GM23248 (cell line): Measurements from ENCODE around the gene NKG7. TPM values are rescaled to one million over a fixed set of nuclear protein-coding genes. Genes with fewer than 3 reads are reported as not detected.

Experiments used
- DNase-seq: peaks from one replicate; pipeline ENCODE4 v3.0.0-alpha.2; 2015
- H2AFZ ChIP-seq: fragments of 200-600 bp; sonication (generic); 2 replicates; pipeline ENCODE4 v1.6.1; 2016; ENCODE audit warnings: antibody characterized with exemption
- H3F3A ChIP-seq: fragments of 200-600 bp; sonication (generic); 2 replicates; pipeline ENCODE4 v1.6.1; 2016; ENCODE audit warnings: mild to moderate bottlenecking, antibody characterized with exemption, mixed run types; ENCODE audit not compliant: insufficient read depth
- H3K27ac ChIP-seq: fragments of 200-600 bp; sonication (generic); 2 replicates; pipeline ENCODE4 v1.5.1; 2016; ENCODE audit warnings: mild to moderate bottlenecking
- H3K27me3 ChIP-seq: fragments of 200-600 bp; sonication (generic); replicated peaks from 2 replicates; pipeline ENCODE4 v1.6.1; 2016; ENCODE audit warnings: mild to moderate bottlenecking; ENCODE audit not compliant: insufficient read depth
- H3K36me3 ChIP-seq: fragments of 200-600 bp; sonication (generic); 2 replicates; pipeline ENCODE4 v1.6.1; 2016; ENCODE audit warnings: low read depth, mild to moderate bottlenecking
- H3K4me1 ChIP-seq: fragments of 200-600 bp; sonication (generic); 2 replicates; pipeline ENCODE4 v1.6.1; 2016; ENCODE audit warnings: mild to moderate bottlenecking; ENCODE audit not compliant: insufficient read depth
- H3K4me2 ChIP-seq: fragments of 200-600 bp; sonication (generic); one replicate; pipeline ENCODE4 v1.6.1; 2016; ENCODE audit warnings: mild to moderate bottlenecking; ENCODE audit not compliant: unreplicated experiment
- H3K4me3 ChIP-seq: fragments of 200-600 bp; sonication (generic); 2 replicates; pipeline ENCODE4 v1.5.1; 2016; ENCODE audit warnings: mild to moderate bottlenecking
- H3K79me2 ChIP-seq: fragments of 200-600 bp; sonication (generic); 2 replicates; pipeline ENCODE4 v1.6.1; 2016; ENCODE audit warnings: mild to moderate bottlenecking; ENCODE audit not compliant: insufficient read depth
- H3K9ac ChIP-seq: fragments of 200-600 bp; sonication (generic); 2 replicates; pipeline ENCODE4 v1.6.1; 2016; ENCODE audit warnings: mild to moderate bottlenecking
- H3K9me2 ChIP-seq: fragments of 200-600 bp; sonication (generic); 2 replicates; pipeline ENCODE4 v1.6.1; 2016; ENCODE audit warnings: mixed run types, mild to moderate bottlenecking, moderate library complexity; ENCODE audit not compliant: insufficient read depth
- H3K9me3 ChIP-seq: fragments of 200-600 bp; sonication (generic); one replicate; pipeline ENCODE4 v1.6.1; 2017; ENCODE audit warnings: low read depth
- H4K20me1 ChIP-seq: fragments of 200-600 bp; sonication (generic); 2 replicates; pipeline ENCODE4 v1.6.0; 2016; ENCODE audit not compliant: insufficient read depth
- EZH2 ChIP-seq: fragments of 200-600 bp; sonication (generic); IDR thresholded peaks from 2 replicates; pipeline ENCODE4 v1.6.1; 2018; ENCODE audit warnings: antibody characterized with exemption, mild to moderate bottlenecking; ENCODE audit not compliant: insufficient read depth, poor library complexity, severe bottlenecking
- EZH2phosphoT487 ChIP-seq: fragments of 200-600 bp; sonication (generic); IDR thresholded peaks from 2 replicates; pipeline ENCODE4 v1.6.1; 2018; ENCODE audit warnings: antibody characterized with exemption, moderate library complexity, mild to moderate bottlenecking, low read depth; ENCODE audit not compliant: insufficient read depth
- WGBS, 2 experiments: methylation state at CpG; one replicate each; pipeline ENCODE4 v1.1.6; 2015 to 2017; ENCODE audit warnings: low lambda C conversion rate in 2 of 2, low coverage in 1 of 2; ENCODE audit errors: missing lambda C conversion rate in 2 of 2; 5-methylcytosine and 5-hydroxymethylcytosine counted together
- in situ Hi-C: fragments of 300-500 bp; cut with MboI; formaldehyde crosslinking; loops from 2 replicates; pipeline ENCODE4 v1.15.0; 2020
- polyA plus RNA-seq: library from polyadenylated mRNA; unstranded; fragments of >200 nt; fragmentation: Nextera tagmentation; extraction: Ambion mirVana; gene quantifications from 2 replicates; pipeline ENCODE4 v1.2.1, GENCODE V29; 2016
- total RNA-seq: library from RNA; depleted of rRNA; stranded (reverse); fragments of >200 nt; shearing (Covaris generic); gene quantifications from 2 replicates; pipeline ENCODE4 v1.2.3, GENCODE V29; 2014; rRNA removed

Gene NKG7
- total and polyA plus RNA-seq, 2 experiments from 2014 or later, result not detected

DNA sequence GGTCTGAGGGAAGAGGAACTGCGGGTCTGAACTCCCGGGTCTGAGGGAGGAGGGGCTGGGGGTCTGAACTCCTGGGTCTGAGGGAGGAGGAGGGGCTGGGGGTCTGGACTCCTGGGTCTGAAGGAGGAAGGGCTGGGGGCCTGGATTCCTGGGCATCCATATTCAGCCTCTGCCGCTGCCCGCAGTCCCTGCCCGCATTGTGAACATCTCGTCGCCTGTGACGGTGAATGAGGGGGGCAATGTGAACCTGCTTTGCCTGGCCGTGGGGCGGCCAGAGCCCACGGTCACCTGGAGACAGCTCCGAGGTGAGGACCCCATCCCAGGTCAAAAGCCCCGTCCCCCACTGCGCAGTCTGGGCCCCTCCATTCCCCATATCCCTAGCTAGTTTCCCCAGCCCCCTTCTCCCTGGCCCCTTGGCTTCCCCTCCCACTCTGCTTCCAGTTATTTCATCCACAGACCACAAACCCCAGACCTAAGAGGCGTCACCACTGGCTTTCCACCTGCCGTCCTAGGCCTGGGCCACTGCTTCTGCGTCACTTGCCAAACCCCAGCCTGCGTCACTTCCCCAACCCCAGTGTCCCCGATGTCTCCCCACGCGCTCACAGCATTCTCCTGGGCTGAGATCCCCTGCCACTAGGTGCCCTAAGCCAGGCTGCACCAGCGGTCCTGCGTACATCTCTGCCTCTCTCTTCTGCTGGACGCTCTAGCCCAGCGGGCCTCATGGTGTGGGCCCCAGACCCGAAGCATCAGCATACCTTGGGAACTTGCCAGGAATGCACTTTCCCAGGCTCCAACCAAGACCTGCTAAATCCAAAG, 47.1 kb downstream of the NKG7 start:
- Histone ChIP-seq H3K27me3 (peaks cover 14% of the 10 kb centered on the region), H3K9me3 (no peaks in the 10 kb centered on the region), H3K4me1 (peaks cover 4% of the 10 kb centered on the region), H2AFZ (no peak overlapping the region), H3K79me2 (no peaks in the 10 kb centered on the region), H3K9me2 (no peaks in the 10 kb centered on the region), H3F3A (no peaks in the 10 kb centered on the region), H3K4me2 (no peak overlapping the region), H3K4me3 (no peak overlapping the region), H3K36me3 (no peaks in the 10 kb centered on the region), H3K27ac (no peak overlapping the region), H3K9ac (no peak overlapping the region), H4K20me1 (no peaks in the 10 kb centered on the region)
- TF ChIP-seq EZH2phosphoT487 (no peak), EZH2 (no peak)
- in situ Hi-C loops, result no loop called here
- 65 to 70% methylated on average over 19 to 25 of the region's 26 CpGs for WGBS, 2 experiments
- DNase-seq, result no peak

DNA sequence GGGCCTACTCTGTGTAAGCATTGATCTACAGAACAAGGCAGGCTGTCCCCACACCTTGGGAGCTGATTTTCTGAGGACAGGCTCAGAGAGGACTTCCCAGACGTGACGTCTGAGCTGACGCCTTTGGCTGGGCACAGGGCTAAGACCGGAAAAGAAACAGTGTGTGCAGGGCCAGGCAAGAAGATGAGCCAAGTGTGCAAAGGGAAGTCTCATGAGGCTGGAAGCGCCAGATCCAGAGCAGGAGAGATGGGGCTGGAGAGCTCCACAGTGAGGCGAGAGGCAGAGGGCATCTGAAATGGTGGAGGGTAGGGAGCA, 48.3 kb downstream of the NKG7 start:
- no peaks in the 10 kb centered on the region for H3K36me3 ChIP-seq
- no peak overlapping the region for H3K27ac ChIP-seq
- no peaks in the 10 kb centered on the region for H3K9me2 ChIP-seq
- whole genome bisulfite sequencing, 2 experiments, result 57 to 64% methylated on average over 6 of the region's 6 CpGs
- no peaks in the 10 kb centered on the region for H3K79me2 ChIP-seq
- in situ Hi-C loops, result no loop called here
- H3K9me3 ChIP-seq, result no peaks in the 10 kb centered on the region
- DNase-seq, result no peak
- TF ChIP-seq EZH2phosphoT487 (no peak), EZH2 (no peak)
- peaks cover 4% of the 10 kb centered on the region for H3K4me1 ChIP-seq
- H3K4me2 ChIP-seq, result no peak overlapping the region
- no peaks in the 10 kb centered on the region for H4K20me1 ChIP-seq
- no peaks in the 10 kb centered on the region for H3F3A ChIP-seq
- H3K4me3 ChIP-seq, result no peak overlapping the region
- peaks cover 14% of the 10 kb centered on the region for H3K27me3 ChIP-seq
- H3K9ac ChIP-seq, result no peak overlapping the region
- no peak overlapping the region for H2AFZ ChIP-seq

DNA sequence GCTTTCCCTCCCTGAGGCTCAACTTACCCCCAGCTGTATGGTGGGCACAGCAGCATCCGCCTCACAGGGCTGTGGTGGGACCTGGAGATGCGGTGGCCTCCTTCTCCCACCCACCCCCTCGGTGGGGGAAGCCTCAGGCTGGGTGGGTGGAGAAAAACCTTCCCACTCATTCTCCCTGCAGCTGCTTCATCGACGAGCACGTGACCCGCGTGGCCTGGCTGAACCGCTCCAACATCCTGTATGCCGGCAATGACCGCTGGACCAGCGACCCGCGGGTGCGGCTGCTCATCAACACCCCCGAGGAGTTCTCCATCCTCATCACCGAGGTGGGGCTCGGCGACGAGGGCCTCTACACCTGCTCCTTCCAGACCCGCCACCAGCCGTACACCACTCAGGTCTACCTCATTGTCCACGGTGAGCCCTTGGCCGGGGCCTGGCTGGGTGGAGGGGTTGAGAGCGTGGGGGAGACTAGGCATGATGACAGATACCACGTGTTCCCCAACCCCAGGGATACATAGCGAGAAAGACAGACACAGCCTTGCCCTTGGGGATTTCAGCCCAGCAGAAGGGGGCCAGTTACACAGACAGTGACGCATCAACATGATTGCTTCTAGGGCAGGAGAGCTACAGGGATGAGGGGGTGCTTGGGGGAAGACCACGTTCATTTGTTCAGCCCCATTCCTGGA, 48.8 kb downstream of the NKG7 start:
- Histone ChIP-seq H3F3A (no peaks in the 10 kb centered on the region), H3K36me3 (no peaks in the 10 kb centered on the region), H3K9ac (no peak overlapping the region), H3K27me3 (peaks cover 14% of the 10 kb centered on the region), H3K9me2 (no peaks in the 10 kb centered on the region), H3K4me2 (no peak overlapping the region), H2AFZ (no peak overlapping the region), H3K4me1 (peaks cover 4% of the 10 kb centered on the region), H3K9me3 (no peaks in the 10 kb centered on the region), H3K27ac (no peak overlapping the region), H3K79me2 (no peaks in the 10 kb centered on the region), H4K20me1 (no peaks in the 10 kb centered on the region), H3K4me3 (no peak overlapping the region)
- in situ Hi-C loops, result no loop called here
- DNase-seq, result no peak
- 66 to 69% methylated on average over 27 to 29 of the region's 29 CpGs for WGBS, 2 experiments
- TF ChIP-seq EZH2phosphoT487 (no peak), EZH2 (no peak)

DNA sequence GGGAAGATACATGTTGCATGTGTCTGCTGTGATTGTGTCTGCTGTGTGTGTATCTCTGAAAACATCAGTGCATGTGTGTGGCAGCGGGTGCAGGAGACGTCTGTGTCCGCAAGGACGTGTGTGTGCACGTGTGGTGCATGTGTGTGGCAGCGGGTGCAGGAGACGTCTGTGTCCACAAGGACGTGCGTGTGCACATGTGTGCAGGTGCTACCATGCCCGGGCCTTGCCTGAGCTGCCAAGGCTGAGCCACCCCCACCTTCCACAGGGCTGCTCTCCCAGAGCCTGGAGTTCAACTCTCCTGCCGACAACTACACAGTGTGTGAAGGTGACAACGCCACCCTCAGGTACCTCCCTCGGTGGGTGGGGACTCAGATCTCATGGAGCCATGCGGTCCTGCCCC, 50.7 kb downstream of the NKG7 start:
- Histone ChIP-seq H3K9me2 (no peaks in the 10 kb centered on the region), H3K27me3 (peaks cover under 1% of the 10 kb centered on the region; the same call in 1 of the 2 replicates), H3K79me2 (no peaks in the 10 kb centered on the region), H3K27ac (no peak overlapping the region), H3K9me3 (no peaks in the 10 kb centered on the region), H3K36me3 (no peaks in the 10 kb centered on the region), H2AFZ (no peak overlapping the region), H3K4me3 (no peak overlapping the region), H3F3A (no peaks in the 10 kb centered on the region), H3K4me2 (no peak overlapping the region), H4K20me1 (no peaks in the 10 kb centered on the region), H3K9ac (no peak overlapping the region), H3K4me1 (no peaks in the 10 kb centered on the region)
- WGBS, 2 experiments, result 47 to 48% methylated on average over 14 of the region's 14 CpGs
- in situ Hi-C loops, result no loop called here
- no peak for DNase-seq
- TF ChIP-seq EZH2, result no peak
- TF ChIP-seq EZH2phosphoT487, result no peak

Other genes starting within 250 kb of the NKG7 start
- not detected in 2 replicates for gene SIGLEC9, start 247.7 kb downstream of the NKG7 start, total RNA-seq
- not detected in 2 replicates for gene SIGLEC9, start 247.7 kb downstream of the NKG7 start, polyA plus RNA-seq
- gene SIGLEC7, start 230.4 kb downstream of the NKG7 start, total RNA-seq, result not detected in 2 replicates
- gene SIGLEC7, start 230.4 kb downstream of the NKG7 start, polyA plus RNA-seq, result not detected in 2 replicates
- gene CD33, start 147.6 kb downstream of the NKG7 start, total RNA-seq, result not detected in 2 replicates
- 0.30 TPM in 1 of 2 replicates, not detected in the other for gene CD33, start 147.6 kb downstream of the NKG7 start, polyA plus RNA-seq
- not detected in 2 replicates for gene SIGLECL1, start 121.6 kb downstream of the NKG7 start, total RNA-seq
- gene SIGLECL1, start 121.6 kb downstream of the NKG7 start, polyA plus RNA-seq, result not detected in 2 replicates
- not detected in 2 replicates for gene IGLON5, start 61.0 kb downstream of the NKG7 start, total RNA-seq
- not detected in 2 replicates for gene IGLON5, start 61.0 kb downstream of the NKG7 start, polyA plus RNA-seq
- 1.7 and 2.0 TPM in 2 replicates for gene VSIG10L, start 30.5 kb downstream of the NKG7 start, total RNA-seq
- gene VSIG10L, start 30.5 kb downstream of the NKG7 start, polyA plus RNA-seq, result 0.61 and 1.4 TPM in 2 replicates
- gene ETFB, start 6.3 kb downstream of the NKG7 start, total RNA-seq, result 84.3 and 95.9 TPM in 2 replicates
- 141 and 146 TPM in 2 replicates for gene ETFB, start 6.3 kb downstream of the NKG7 start, polyA plus RNA-seq
- gene CLDND2, start 3.7 kb downstream of the NKG7 start, total RNA-seq, result not detected in 2 replicates
- 0.93 and 1.0 TPM in 2 replicates for gene CLDND2, start 3.7 kb downstream of the NKG7 start, polyA plus RNA-seq
- not detected in 2 replicates for gene LIM2, start 15.3 kb upstream of the NKG7 start, total RNA-seq
- not detected in 2 replicates for gene LIM2, start 15.3 kb upstream of the NKG7 start, polyA plus RNA-seq
- not detected in 2 replicates for gene C19orf84, start 17.9 kb upstream of the NKG7 start, total RNA-seq
- gene C19orf84, start 17.9 kb upstream of the NKG7 start, polyA plus RNA-seq, result not detected in 2 replicates
- gene SIGLEC10, start 45.0 kb upstream of the NKG7 start, total RNA-seq, result not detected in 2 replicates
- gene SIGLEC10, start 45.0 kb upstream of the NKG7 start, polyA plus RNA-seq, result not detected in 2 replicates
- not detected in 2 replicates for gene SIGLEC8, start 85.8 kb upstream of the NKG7 start, total RNA-seq
- gene SIGLEC8, start 85.8 kb upstream of the NKG7 start, polyA plus RNA-seq, result not detected in 2 replicates
- not detected in 2 replicates for gene CEACAM18, start 105.9 kb upstream of the NKG7 start, total RNA-seq
- not detected in 2 replicates for gene CEACAM18, start 105.9 kb upstream of the NKG7 start, polyA plus RNA-seq
- gene SIGLEC12, start 129.1 kb upstream of the NKG7 start, total RNA-seq, result not detected in 2 replicates
- not detected in 2 replicates for gene SIGLEC12, start 129.1 kb upstream of the NKG7 start, polyA plus RNA-seq
- gene SIGLEC6, start 159.0 kb upstream of the NKG7 start, total RNA-seq, result not detected in 2 replicates
- gene SIGLEC6, start 159.0 kb upstream of the NKG7 start, polyA plus RNA-seq, result not detected in 2 replicates
- 2.4 and 2.9 TPM in 2 replicates for gene ZNF175, start 198.6 kb upstream of the NKG7 start, total RNA-seq
- 2.6 and 2.9 TPM in 2 replicates for gene ZNF175, start 198.6 kb upstream of the NKG7 start, polyA plus RNA-seq